Measurements from ENCODE around the gene ANKRD45. TPM values are rescaled to one million over a fixed set of nuclear protein-coding genes. Genes with fewer than 3 reads are reported as not detected.

The ANKRD45 gene
- total and polyA plus RNA-seq, 2 of the 8 experiments (the other 6 are each of a cell fraction or from before 2014, with no cell fraction given) = 0.41 to 2.8 TPM

- TF ChIP-seq CHD7 (IDR thresholded peaks at IDR 0.05; ENCODE audit: insufficient replicate concordance, low read length) = no peak
- TF ChIP-seq CEBPB (IDR thresholded peaks at IDR 0.05; ENCODE audit: low read depth, low read length) = no peak
- no peak for TF ChIP-seq RFX5 (IDR thresholded peaks at IDR 0.05; ENCODE audit: borderline replicate concordance, low read depth, low read length)
- TF ChIP-seq PHF8 (conservative IDR thresholded peaks at IDR 0.05; ENCODE audit: low read depth, low read length) = no peak
- TF ChIP-seq TCF12 (IDR thresholded peaks at IDR 0.05; ENCODE audit: low read depth, low read length) = no peak
- no peak for TF ChIP-seq CBX5 (IDR thresholded peaks at IDR 0.05; ENCODE audit: low read depth, low read length)
- no peak for TF ChIP-seq MAX (IDR thresholded peaks at IDR 0.05)
- TF ChIP-seq RAD21 (IDR thresholded peaks at IDR 0.05 in 1 of 2, conservative IDR thresholded peaks at IDR 0.05 in 1 of 2; ENCODE audit: low read depth in 2 of 2, low read length in 2 of 2) = no peak
- TF ChIP-seq ATF3 (IDR thresholded peaks at IDR 0.05; ENCODE audit: insufficient read depth, low read depth, low read length) = no peak
These were observed 73.4 kb downstream of the ANKRD45 start (continued) for GRCh38 chr1:173596097-173596825.
